ENCODE data around the gene NCAPG2. TPM values are rescaled to one million over a fixed set of nuclear protein-coding genes. Genes with fewer than 3 reads are reported as not detected.

NCAPG2 gene
- total RNA-seq, 2 experiments from 2014 or later = 145 to 149 TPM

GRCh38 chr7:158657189-158657746 lies 47.3 kb downstream of the NCAPG2 start:
- DNase-seq = no peak
- H3K27ac Mint-ChIP-seq = peak overlapping the region; percentile 63
- H3K4me1 Mint-ChIP-seq (ENCODE audit: low read depth) = peaks cover 21% of the 10 kb centered on the region
- intact Hi-C loops (cut with micrococcal nuclease) = loop anchor here (2.0 to 5.0 kb wide), 2 partner anchors 162 to 200 kb away; partner anchors contain the start of gene DYNC2I1
- H3K36me3 Mint-ChIP-seq (ENCODE audit: low read depth) = peaks cover 42% of the 10 kb centered on the region
- H3K27me3 Mint-ChIP-seq (ENCODE audit: low read depth) = no peaks in the 10 kb centered on the region
- H3K9me3 Mint-ChIP-seq = no peaks in the 10 kb centered on the region
- H3K4me3 Mint-ChIP-seq = no peak overlapping the region
- CTCF ChIA-PET = interaction anchor here (1.7 kb wide), 1 partner anchor 319 kb away, joined by 6 read pairs; no protein-coding TSS in a partner anchor

GRCh38 chr7:158655931-158656441 lies 48.6 kb downstream of the NCAPG2 start:
- Mint-ChIP-seq H3K9me3 (no peaks in the 10 kb centered on the region), H3K27ac (peak overlapping the region; percentile 84), H3K4me3 (no peak overlapping the region), H3K27me3 (ENCODE audit: low read depth) (no peaks in the 10 kb centered on the region), H3K4me1 (ENCODE audit: low read depth) (peaks cover 21% of the 10 kb centered on the region), H3K36me3 (ENCODE audit: low read depth) (peaks cover 48% of the 10 kb centered on the region)
- CTCF ChIA-PET = interaction anchor here (0.8 to 1.7 kb wide), 2 partner anchors 49 to 321 kb away, joined by 3 to 6 read pairs; partner anchors contain the start of gene NCAPG2
- peak; percentile 90 for DNase-seq
- intact Hi-C loops (cut with micrococcal nuclease) = loop anchor here (1.0 to 5.0 kb wide), 6 partner anchors 48 to 541 kb away; partner anchors contain the start of genes DYNC2I1 and NCAPG2

DNA sequence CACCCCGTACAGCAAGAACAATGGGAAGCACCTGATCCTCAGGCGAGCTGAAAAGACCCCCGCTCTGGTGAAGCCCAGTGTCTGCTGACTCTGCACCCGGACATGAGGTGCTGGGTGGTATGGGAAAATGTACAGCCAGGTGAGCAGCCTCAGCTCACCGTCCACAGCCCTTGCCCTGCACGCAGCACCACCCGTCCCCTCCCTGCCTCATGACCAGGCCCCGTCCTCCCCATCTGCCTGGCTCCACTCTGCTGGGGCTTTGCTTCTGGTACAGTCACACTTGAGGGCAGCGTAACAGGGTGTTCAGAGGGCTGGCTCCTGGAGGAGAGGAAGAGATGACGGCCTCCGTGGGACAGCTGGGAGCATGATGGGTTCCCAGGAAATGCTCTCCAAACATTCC lies 49.1 kb downstream of the NCAPG2 start:
- H3K27me3 Mint-ChIP-seq (ENCODE audit: low read depth) = no peaks in the 10 kb centered on the region
- intact Hi-C loops (cut with micrococcal nuclease) = loop anchor here (5.0 kb wide), 1 partner anchor 202 kb away; the partner anchor contains the start of gene DYNC2I1
- DNase-seq = no peak
- H3K4me1 Mint-ChIP-seq (ENCODE audit: low read depth) = peaks cover 21% of the 10 kb centered on the region
- no peak overlapping the region for H3K4me3 Mint-ChIP-seq
- H3K27ac Mint-ChIP-seq = peak overlapping the region; percentile 84
- CTCF ChIA-PET = no interaction called here
- H3K9me3 Mint-ChIP-seq = no peaks in the 10 kb centered on the region
- H3K36me3 Mint-ChIP-seq (ENCODE audit: low read depth) = peaks cover 46% of the 10 kb centered on the region

DNA sequence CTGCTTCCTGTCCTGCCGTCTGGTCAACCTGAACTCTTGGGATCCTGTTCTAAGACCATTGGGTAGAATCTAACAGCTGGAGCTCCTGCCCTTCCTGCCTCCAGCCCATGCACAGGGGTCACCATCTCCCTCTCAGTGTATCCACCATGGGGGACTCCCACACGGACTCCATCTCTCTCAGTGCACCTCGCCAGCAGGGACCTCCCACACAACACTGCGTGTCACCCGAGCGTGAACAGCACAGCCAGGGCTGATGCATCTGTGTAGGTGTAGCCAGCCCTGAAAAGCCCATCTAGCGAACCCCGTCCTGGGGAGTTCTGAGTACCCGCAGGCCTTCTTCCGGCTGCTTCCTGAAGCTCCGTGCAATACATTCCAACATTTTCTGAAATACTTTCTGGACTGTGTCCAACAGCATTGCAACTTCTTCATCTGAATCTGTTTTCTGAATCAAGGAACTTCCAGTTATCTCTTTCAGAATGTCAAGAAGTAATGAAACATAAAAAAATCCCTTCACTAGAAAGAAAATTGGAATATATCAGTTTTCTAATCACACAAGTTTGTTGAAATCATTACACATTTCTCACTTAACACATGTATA lies 52.5 kb downstream of the NCAPG2 start:
- DNase-seq = no peak
- Mint-ChIP-seq H3K9me3 (no peaks in the 10 kb centered on the region), H3K27ac (no peak overlapping the region), H3K4me1 (ENCODE audit: low read depth) (peaks cover 20% of the 10 kb centered on the region), H3K4me3 (no peak overlapping the region), H3K27me3 (ENCODE audit: low read depth) (no peaks in the 10 kb centered on the region), H3K36me3 (ENCODE audit: low read depth) (peaks cover 58% of the 10 kb centered on the region)
- intact Hi-C loops (cut with micrococcal nuclease) = no loop called here
- CTCF ChIA-PET = no interaction called here

DNA sequence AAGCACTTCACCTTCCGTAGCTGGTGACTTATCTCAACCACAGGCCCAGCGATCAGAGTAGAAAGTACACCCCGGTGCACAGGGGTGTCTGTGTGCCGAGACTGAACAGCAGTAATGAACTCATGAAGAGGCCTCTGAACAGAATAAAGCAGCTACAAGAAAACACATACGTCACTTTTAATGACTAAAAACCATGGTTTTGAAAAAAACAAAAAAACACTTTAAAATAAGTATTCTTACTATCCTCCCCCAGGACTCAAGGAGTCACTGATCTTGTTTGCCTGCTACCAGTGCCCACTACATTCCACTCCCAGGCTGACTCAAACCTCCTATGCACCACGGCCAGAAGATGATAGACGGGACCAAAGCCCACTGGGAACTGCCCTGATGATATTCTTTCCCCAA lies 53.8 kb downstream of the NCAPG2 start:
- no peaks in the 10 kb centered on the region for H3K9me3 Mint-ChIP-seq
- no peaks in the 10 kb centered on the region for H3K27me3 Mint-ChIP-seq (ENCODE audit: low read depth)
- peaks cover 52% of the 10 kb centered on the region for H3K36me3 Mint-ChIP-seq (ENCODE audit: low read depth)
- no peak overlapping the region for H3K4me3 Mint-ChIP-seq
- intact Hi-C loops (cut with micrococcal nuclease) = no loop called here
- CTCF ChIA-PET = no interaction called here
- no peak overlapping the region for H3K27ac Mint-ChIP-seq
- no peak for DNase-seq
- peaks cover 9% of the 10 kb centered on the region for H3K4me1 Mint-ChIP-seq (ENCODE audit: low read depth)

DNA sequence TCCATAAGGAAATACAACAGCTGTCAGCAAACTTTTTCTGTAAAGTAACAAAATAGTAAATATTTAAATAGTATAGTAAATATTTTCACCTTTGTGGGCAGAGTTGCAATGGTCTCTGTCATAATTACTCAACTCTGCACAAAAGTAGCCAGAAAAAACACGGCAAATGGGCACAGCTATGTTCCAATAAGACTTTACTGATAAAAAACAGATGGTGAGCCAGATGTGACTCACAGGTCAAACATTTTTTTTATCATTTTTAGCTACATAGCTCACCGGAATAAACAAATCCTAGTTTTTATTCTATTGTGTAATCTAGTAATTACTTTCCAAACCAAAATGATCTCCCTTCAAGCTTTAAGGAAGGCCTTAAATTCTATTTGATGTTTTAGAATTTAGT lies 55.3 kb downstream of the NCAPG2 start:
- Mint-ChIP-seq H3K27ac (no peak overlapping the region), H3K4me3 (no peak overlapping the region), H3K4me1 (ENCODE audit: low read depth) (no peaks in the 10 kb centered on the region), H3K36me3 (ENCODE audit: low read depth) (peaks cover 55% of the 10 kb centered on the region), H3K27me3 (ENCODE audit: low read depth) (no peaks in the 10 kb centered on the region), H3K9me3 (no peaks in the 10 kb centered on the region)
- CTCF ChIA-PET = no interaction called here
- intact Hi-C loops (cut with micrococcal nuclease) = no loop called here
- DNase-seq = no peak

GRCh38 chr7:158648787-158649186 lies 55.8 kb downstream of the NCAPG2 start:
- intact Hi-C loops (cut with micrococcal nuclease) = no loop called here
- Mint-ChIP-seq H3K4me1 (ENCODE audit: low read depth) (no peaks in the 10 kb centered on the region), H3K9me3 (no peaks in the 10 kb centered on the region), H3K36me3 (ENCODE audit: low read depth) (peaks cover 55% of the 10 kb centered on the region), H3K27ac (no peak overlapping the region), H3K27me3 (ENCODE audit: low read depth) (no peaks in the 10 kb centered on the region), H3K4me3 (no peak overlapping the region)
- CTCF ChIA-PET = no interaction called here
- DNase-seq = no peak

DNA sequence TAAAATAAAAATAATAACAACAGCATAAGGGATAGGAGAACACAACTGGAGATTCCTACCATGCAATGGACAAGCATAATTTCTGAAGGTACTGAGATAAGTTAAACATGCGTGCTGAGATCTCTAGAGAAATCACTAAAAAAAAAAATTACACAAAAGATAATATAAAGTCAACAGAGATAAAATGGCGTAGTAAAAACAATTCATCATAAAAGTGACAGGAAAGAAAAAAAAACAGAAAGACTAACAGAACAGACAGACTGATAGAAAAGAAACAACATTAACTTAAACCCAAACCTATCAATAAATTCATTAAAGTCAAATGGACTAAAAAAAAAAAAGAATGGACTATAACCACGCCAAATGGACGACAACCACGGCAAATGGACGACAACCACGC lies 56.4 kb downstream of the NCAPG2 start:
- H3K36me3 Mint-ChIP-seq (ENCODE audit: low read depth) = peaks cover 54% of the 10 kb centered on the region
- no peak overlapping the region for H3K27ac Mint-ChIP-seq
- no peak for DNase-seq
- CTCF ChIA-PET = interaction anchor here (0.7 kb wide), 1 partner anchor 168 kb away, joined by 4 read pairs; no protein-coding TSS in a partner anchor
- no peaks in the 10 kb centered on the region for H3K27me3 Mint-ChIP-seq (ENCODE audit: low read depth)
- intact Hi-C loops (cut with micrococcal nuclease) = no loop called here
- no peak overlapping the region for H3K4me3 Mint-ChIP-seq
- no peaks in the 10 kb centered on the region for H3K9me3 Mint-ChIP-seq
- H3K4me1 Mint-ChIP-seq (ENCODE audit: low read depth) = no peaks in the 10 kb centered on the region

GRCh38 chr7:158647475-158647792 lies 57.2 kb downstream of the NCAPG2 start:
- DNase-seq = no peak
- Mint-ChIP-seq H3K27ac (no peak overlapping the region), H3K27me3 (ENCODE audit: low read depth) (no peaks in the 10 kb centered on the region), H3K4me3 (no peak overlapping the region), H3K9me3 (no peaks in the 10 kb centered on the region), H3K4me1 (ENCODE audit: low read depth) (no peaks in the 10 kb centered on the region), H3K36me3 (ENCODE audit: low read depth) (peaks cover 56% of the 10 kb centered on the region)
- intact Hi-C loops (cut with micrococcal nuclease) = no loop called here
- CTCF ChIA-PET = interaction anchor here (0.7 to 0.9 kb wide), 5 partner anchors 19 to 169 kb away, joined by 3 to 4 read pairs (median 4); no protein-coding TSS in a partner anchor

DNA sequence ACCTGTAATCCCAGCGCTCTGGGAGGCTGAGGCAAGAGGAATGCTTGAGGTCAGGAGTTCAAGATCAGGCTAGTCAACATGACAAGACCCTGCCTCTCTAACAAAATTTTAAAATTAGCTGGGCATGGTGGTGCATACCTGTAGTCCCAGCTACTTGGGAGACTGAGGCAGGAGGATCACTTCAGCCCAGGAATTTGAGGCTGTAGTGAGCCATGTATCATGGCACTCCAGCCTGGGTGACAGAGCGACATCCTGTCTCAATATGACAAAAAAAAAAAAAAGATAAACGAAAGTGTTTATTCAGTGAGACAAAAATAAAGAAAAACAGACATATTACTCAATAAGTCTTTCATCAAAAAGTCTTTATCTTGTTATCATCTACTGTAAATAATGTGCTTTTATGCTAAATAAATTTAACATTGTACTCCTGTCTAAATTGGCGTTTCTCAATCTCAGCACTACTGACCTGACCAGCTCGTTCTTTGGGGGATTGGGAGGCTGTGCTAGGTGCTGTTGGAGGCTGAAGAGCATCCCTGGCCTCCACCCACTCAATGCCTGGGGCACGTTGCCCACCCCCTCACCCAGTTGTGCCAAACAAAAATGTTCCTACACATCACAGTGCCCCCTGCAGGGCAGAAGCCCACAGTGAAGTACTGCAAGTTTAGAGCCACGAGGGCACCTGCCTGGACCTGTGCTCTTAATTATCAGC lies 57.7 kb downstream of the NCAPG2 start:
- Mint-ChIP-seq H3K36me3 (ENCODE audit: low read depth) (peaks cover 57% of the 10 kb centered on the region), H3K9me3 (no peaks in the 10 kb centered on the region)
- peak; percentile 31 for DNase-seq

DNA sequence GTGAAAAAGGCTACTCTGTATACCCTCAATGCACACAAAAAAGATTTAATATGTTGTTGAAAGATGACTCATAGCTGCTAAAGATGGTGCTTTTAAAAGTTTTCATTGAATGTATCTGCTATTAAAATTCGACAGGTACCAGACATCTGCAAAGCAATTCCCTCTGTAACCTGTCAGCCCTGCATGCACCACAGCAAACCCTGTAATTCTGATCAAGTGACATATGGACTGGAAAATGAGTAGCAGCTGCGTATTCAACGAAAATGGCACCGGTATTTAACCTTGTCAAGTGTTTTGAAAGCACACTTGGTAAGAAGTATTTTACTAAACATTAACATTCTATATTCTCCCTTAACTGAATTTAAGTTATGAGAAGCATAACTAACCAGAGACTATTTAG lies 58.8 kb downstream of the NCAPG2 start:
- no peak for DNase-seq
- Mint-ChIP-seq H3K9me3 (no peaks in the 10 kb centered on the region), H3K27me3 (ENCODE audit: low read depth) (no peaks in the 10 kb centered on the region), H3K4me1 (ENCODE audit: low read depth) (no peaks in the 10 kb centered on the region), H3K4me3 (no peak overlapping the region), H3K36me3 (ENCODE audit: low read depth) (peaks cover 54% of the 10 kb centered on the region), H3K27ac (no peak overlapping the region)
- CTCF ChIA-PET = no interaction called here
- intact Hi-C loops (cut with micrococcal nuclease) = no loop called here

More for the DNA sequence above, 57.7 kb downstream of the NCAPG2 start:
- Mint-ChIP-seq H3K27ac (no peak overlapping the region), H3K4me1 (ENCODE audit: low read depth) (no peaks in the 10 kb centered on the region), H3K27me3 (ENCODE audit: low read depth) (no peaks in the 10 kb centered on the region), H3K4me3 (no peak overlapping the region)
- CTCF ChIA-PET = interaction anchor here (0.5 to 0.9 kb wide), 6 partner anchors 20 to 281 kb away, joined by 3 to 4 read pairs (median 3); no protein-coding TSS in a partner anchor
- intact Hi-C loops (cut with micrococcal nuclease) = no loop called here

GRCh38 chr7:158642149-158642548 lies 62.5 kb downstream of the NCAPG2 start:
- no peaks in the 10 kb centered on the region for H3K27me3 Mint-ChIP-seq (ENCODE audit: low read depth)
- H3K36me3 Mint-ChIP-seq (ENCODE audit: low read depth) = peaks cover 64% of the 10 kb centered on the region
- no peak overlapping the region for H3K4me3 Mint-ChIP-seq
- no peak overlapping the region for H3K27ac Mint-ChIP-seq
- no peaks in the 10 kb centered on the region for H3K4me1 Mint-ChIP-seq (ENCODE audit: low read depth)
- intact Hi-C loops (cut with micrococcal nuclease) = no loop called here
- H3K9me3 Mint-ChIP-seq = no peaks in the 10 kb centered on the region
- CTCF ChIA-PET = no interaction called here
- DNase-seq = no peak

All from activated naive CD4-positive, alpha-beta T cell treated with anti-CD3 and anti-CD28 coated beads for 36 hours (primary cell).